Left ventricle myocardium inferior (tissue), 1 donor: ENCODE results near the gene SPINDOC. TPM values are rescaled to one million over a fixed set of nuclear protein-coding genes. Genes with fewer than 3 reads are reported as not detected.
A peak's percentile ranks its signal among the peaks of the same experiment; 100 is the strongest.

Experiments used
- DNase-seq: peaks from one replicate; pipeline ENCODE4 v3.0.0-alpha.2; 2020
- H3K27ac ChIP-seq: fragments of 200-600 bp; replicated peaks from 2 replicates; pipeline ENCODE4 v1.8.0; 2021
- H3K27me3 ChIP-seq: fragments of 200-600 bp; 2 replicates; pipeline ENCODE4 v1.8.0; 2021; ENCODE audit warnings: low read depth
- H3K36me3 ChIP-seq: fragments of 200-600 bp; 2 replicates; pipeline ENCODE4 v1.8.0; 2021
- H3K4me1 ChIP-seq: fragments of 200-600 bp; 2 replicates; pipeline ENCODE4 v1.8.0; 2021
- H3K4me3 ChIP-seq: fragments of 200-600 bp; 2 replicates; pipeline ENCODE4 v1.8.0; 2021; ENCODE audit warnings: mild to moderate bottlenecking, moderate library complexity
- H3K9me3 ChIP-seq: fragments of 200-600 bp; replicated peaks from 2 replicates; pipeline ENCODE4 v1.8.0; 2021
- intact Hi-C: fragments of 100-400 bp; cut with micrococcal nuclease; formaldehyde crosslinking; loops from one replicate; pipeline ENCODE4 v1.11.0; 2022
- total RNA-seq: library from RNA; stranded (reverse); fragmentation: NEBNext Ultra II Directional; extraction: Animal tissue kit (Norgen Biotek cat#: 25700); gene quantifications from one replicate; pipeline ENCODE4 v1.2.1, GENCODE V29; 2021
- TF ChIP-seq, protein P1 (sequence below): fragments of 200-600 bp; IDR thresholded peaks from 2 replicates; pipeline ENCODE4 v1.8.0; 2021; ENCODE audit warnings: antibody characterized with exemption, mild to moderate bottlenecking, borderline replicate concordance
- donor health status: DM: no; HTN: yes; CAD: no; lungs with severe emphysema.

SPINDOC gene
- total RNA-seq, 1 donor from 2014 or later: 14.0 TPM

DNA sequence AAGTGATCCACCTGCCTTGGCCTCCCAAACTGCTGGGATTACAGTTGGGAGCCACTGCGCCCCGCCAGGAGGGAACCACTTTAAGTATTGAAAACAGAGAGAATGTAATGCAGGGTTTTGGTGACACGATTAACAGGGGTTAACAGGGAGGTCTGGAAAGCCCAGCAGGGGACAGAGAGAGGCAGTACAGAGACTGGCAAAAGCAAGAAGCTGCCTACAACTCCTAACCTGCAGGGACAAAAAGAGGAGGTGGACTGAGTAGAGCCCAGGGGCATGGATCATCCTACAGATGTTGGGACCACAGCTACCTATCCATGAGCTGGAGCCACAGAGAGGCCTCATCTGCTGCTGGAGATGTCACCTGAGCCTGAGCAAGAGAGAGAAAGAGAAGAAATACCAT lies 1.7 kb upstream of the SPINDOC start:
- Histone ChIP-seq H3K27me3 (no peaks in the 10 kb centered on the region), H3K36me3 (peaks cover 5% of the 10 kb centered on the region), H3K9me3 (no peaks in the 10 kb centered on the region), H3K27ac (no peak overlapping the region), H3K4me1 (peaks cover 33% of the 10 kb centered on the region), H3K4me3 (no peak overlapping the region)
- no peak for DNase-seq
- intact Hi-C loops: no loop called here
- TF ChIP-seq, protein P1, sequence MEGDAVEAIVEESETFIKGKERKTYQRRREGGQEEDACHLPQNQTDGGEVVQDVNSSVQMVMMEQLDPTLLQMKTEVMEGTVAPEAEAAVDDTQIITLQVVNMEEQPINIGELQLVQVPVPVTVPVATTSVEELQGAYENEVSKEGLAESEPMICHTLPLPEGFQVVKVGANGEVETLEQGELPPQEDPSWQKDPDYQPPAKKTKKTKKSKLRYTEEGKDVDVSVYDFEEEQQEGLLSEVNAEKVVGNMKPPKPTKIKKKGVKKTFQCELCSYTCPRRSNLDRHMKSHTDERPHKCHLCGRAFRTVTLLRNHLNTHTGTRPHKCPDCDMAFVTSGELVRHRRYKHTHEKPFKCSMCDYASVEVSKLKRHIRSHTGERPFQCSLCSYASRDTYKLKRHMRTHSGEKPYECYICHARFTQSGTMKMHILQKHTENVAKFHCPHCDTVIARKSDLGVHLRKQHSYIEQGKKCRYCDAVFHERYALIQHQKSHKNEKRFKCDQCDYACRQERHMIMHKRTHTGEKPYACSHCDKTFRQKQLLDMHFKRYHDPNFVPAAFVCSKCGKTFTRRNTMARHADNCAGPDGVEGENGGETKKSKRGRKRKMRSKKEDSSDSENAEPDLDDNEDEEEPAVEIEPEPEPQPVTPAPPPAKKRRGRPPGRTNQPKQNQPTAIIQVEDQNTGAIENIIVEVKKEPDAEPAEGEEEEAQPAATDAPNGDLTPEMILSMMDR: no peak

DNA sequence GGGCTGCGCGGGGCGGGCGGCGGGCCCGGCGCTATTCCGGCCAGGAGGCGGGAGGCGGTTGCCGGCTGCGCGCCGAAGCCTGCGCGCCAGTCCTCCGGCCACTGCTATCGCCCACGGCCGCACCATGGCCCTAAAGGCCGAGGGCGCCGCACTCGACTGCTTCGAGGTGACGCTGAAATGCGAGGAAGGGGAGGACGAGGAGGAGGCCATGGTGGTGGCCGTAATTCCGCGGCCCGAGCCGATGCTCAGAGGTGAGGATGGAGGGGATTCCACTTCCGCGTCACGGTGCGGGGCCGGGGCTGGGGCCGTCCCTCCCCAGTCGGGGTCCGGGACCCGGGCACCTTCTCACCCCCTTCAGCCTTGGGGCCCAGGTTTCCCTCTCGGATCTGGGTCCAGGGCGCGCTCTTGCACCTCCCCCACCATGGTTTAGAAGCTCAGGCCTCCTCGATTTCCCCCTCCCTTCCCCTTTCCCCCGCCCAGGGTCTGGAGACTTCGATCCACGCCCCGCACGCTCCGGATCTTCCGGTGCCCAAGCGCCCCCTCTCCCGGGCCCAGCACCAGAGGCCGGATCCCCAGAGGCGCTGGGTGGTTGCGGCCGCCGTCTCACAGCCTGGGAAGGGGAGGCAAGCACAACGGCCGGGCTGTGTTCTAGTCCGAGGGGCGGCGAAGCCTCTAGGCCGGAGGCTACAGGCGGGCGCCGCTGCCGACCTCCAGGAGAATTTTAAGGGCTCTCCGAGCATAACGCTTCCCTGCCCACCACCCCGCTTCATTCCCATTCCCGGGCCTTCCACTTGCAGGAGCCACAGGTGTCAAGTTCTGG lies 517 bp downstream of the SPINDOC start:
- TF ChIP-seq, protein P1: no peak
- Histone ChIP-seq H3K4me3 (peak overlapping the region; percentile 82), H3K27me3 (no peaks in the 10 kb centered on the region), H3K4me1 (peaks cover 33% of the 10 kb centered on the region), H3K36me3 (peaks cover 17% of the 10 kb centered on the region), H3K9me3 (no peaks in the 10 kb centered on the region), H3K27ac (peak overlapping the region; percentile 77)
- DNase-seq: peak; percentile 60
- intact Hi-C loops: no loop called here

GRCh38 chr11:63814383-63814736 lies 1.1 kb downstream of the SPINDOC start:
- H3K4me1 ChIP-seq: peaks cover 33% of the 10 kb centered on the region
- peak overlapping the region; percentile 82 for H3K4me3 ChIP-seq
- H3K36me3 ChIP-seq: peaks cover 23% of the 10 kb centered on the region
- intact Hi-C loops: no loop called here
- H3K27me3 ChIP-seq: no peaks in the 10 kb centered on the region
- H3K27ac ChIP-seq: peak overlapping the region; percentile 77
- DNase-seq: no peak
- H3K9me3 ChIP-seq: no peaks in the 10 kb centered on the region
- TF ChIP-seq, protein P1: no peak

- no peaks in the 10 kb centered on the region for H3K27me3 ChIP-seq
- intact Hi-C loops: no loop called here
- TF ChIP-seq, protein P1: no peak
Observed at GRCh38 chr11:63816166-63816565, 2.9 kb downstream of the SPINDOC start.

GRCh38 chr11:63816732-63817131 lies 3.5 kb downstream of the SPINDOC start:
- peaks cover 44% of the 10 kb centered on the region for H3K36me3 ChIP-seq
- no peak overlapping the region for H3K4me3 ChIP-seq
- H3K4me1 ChIP-seq: peaks cover 33% of the 10 kb centered on the region
- no peaks in the 10 kb centered on the region for H3K9me3 ChIP-seq
- no peak overlapping the region for H3K27ac ChIP-seq
- no peak for DNase-seq
- TF ChIP-seq, protein P1: no peak
- no peaks in the 10 kb centered on the region for H3K27me3 ChIP-seq
- intact Hi-C loops: no loop called here

More at GRCh38 chr11:63816166-63816565, 2.9 kb downstream of the SPINDOC start:
- Histone ChIP-seq H3K9me3 (no peaks in the 10 kb centered on the region), H3K36me3 (peaks cover 39% of the 10 kb centered on the region), H3K4me1 (peaks cover 33% of the 10 kb centered on the region), H3K4me3 (no peak overlapping the region), H3K27ac (no peak overlapping the region)
- DNase-seq: no peak
